Fibroblast of mammary gland (primary cell): ENCODE data around the gene BTBD16.

Experiments
- DNase-seq: peaks from one replicate; pipeline ENCODE4 v3.0.0-alpha.2; 2010; ENCODE audit warnings: low read depth
- H3K4me3 ChIP-seq: 2 replicates; pipeline ENCODE4 v1.5.1; 2011; ENCODE audit warnings: low read depth, mild to moderate bottlenecking, low read length, moderate library complexity; ENCODE audit not compliant: control insufficient read depth
- CTCF ChIP-seq: conservative IDR thresholded peaks from 2 replicates; pipeline ENCODE4 v1.5.1; 2011; ENCODE audit warnings: low read depth, low read length, inconsistent platforms; ENCODE audit not compliant: control insufficient read depth, insufficient read depth

BTBD16 gene

GRCh38 chr10:122301055-122301810 is 30.1 kb downstream of the BTBD16 start:
- DNase-seq, result peak; percentile 80
- no peak overlapping the region for H3K4me3 ChIP-seq
- TF ChIP-seq CTCF, result no peak

- no peak overlapping the region for H3K4me3 ChIP-seq
- no peak for TF ChIP-seq CTCF
- DNase-seq, result no peak
Measured at GRCh38 chr10:122301811-122302115, 30.7 kb downstream of the BTBD16 start.

GRCh38 chr10:122302315-122302714 is 31.2 kb downstream of the BTBD16 start:
- no peak for DNase-seq
- TF ChIP-seq CTCF, result no peak
- no peak overlapping the region for H3K4me3 ChIP-seq

GRCh38 chr10:122303271-122304053 is 32.4 kb downstream of the BTBD16 start:
- no peak for TF ChIP-seq CTCF
- no peak for DNase-seq
- no peak overlapping the region for H3K4me3 ChIP-seq

- no peak overlapping the region for H3K4me3 ChIP-seq
- TF ChIP-seq CTCF, result no peak
- no peak for DNase-seq
Measured at GRCh38 chr10:122304054-122304579, 33.0 kb downstream of the BTBD16 start.

- no peak for DNase-seq
- no peak overlapping the region for H3K4me3 ChIP-seq
- no peak for TF ChIP-seq CTCF
Measured at GRCh38 chr10:122306282-122306681, 35.2 kb downstream of the BTBD16 start.

- TF ChIP-seq CTCF, result no peak
- H3K4me3 ChIP-seq, result no peak overlapping the region
Measured at GRCh38 chr10:122306744-122307143, 35.6 kb downstream of the BTBD16 start.

More at GRCh38 chr10:122306744-122307143, 35.6 kb downstream of the BTBD16 start:
- no peak for DNase-seq
